ENCODE data around the gene ITGB5. TPM values are rescaled to one million over a fixed set of nuclear protein-coding genes. Genes with fewer than 3 reads are reported as not detected.

The ITGB5 gene
- total and polyA plus RNA-seq, 4 donors, result 16.9 to 66.6 (median 48.0) TPM

DNA sequence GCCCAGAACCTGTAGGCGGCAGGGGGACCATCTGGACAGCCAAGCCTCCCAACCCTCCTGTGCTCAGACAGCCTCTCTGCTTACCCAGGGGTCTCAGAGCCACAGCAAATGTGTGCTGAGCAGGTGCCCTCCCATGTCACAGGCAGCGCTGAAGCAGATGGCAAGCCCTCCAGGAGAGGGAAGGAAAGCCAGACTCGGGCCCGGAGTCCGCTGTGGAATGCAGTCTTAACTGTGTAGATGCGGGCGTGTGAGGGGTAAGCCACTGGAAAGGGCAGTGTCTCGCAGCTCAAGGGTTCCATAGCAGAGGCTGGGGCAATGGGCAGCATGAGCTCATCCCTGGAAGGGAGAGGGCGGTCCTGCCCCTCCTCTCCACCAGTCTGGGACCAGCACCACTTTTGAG, 111.3 kb downstream of the ITGB5 start:
- no peak for TF ChIP-seq RAD21 (IDR thresholded peaks at IDR 0.05)
- no peak for TF ChIP-seq YY1 (IDR thresholded peaks at IDR 0.05)
- TF ChIP-seq, protein P1, sequence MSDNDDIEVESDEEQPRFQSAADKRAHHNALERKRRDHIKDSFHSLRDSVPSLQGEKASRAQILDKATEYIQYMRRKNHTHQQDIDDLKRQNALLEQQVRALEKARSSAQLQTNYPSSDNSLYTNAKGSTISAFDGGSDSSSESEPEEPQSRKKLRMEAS (IDR thresholded peaks at IDR 0.05), result no peak
- no peak for TF ChIP-seq NR2F2 (IDR thresholded peaks at IDR 0.05)
- TF ChIP-seq CTCF (IDR thresholded peaks at IDR 0.05; ENCODE audit: low read depth, low read length, missing input control), result no peak
- TF ChIP-seq FOXA2 (IDR thresholded peaks at IDR 0.05), result no peak
- TF ChIP-seq EGR1 (IDR thresholded peaks at IDR 0.05; ENCODE audit: low read depth in 2 of 2), result no peak
- TF ChIP-seq ZBTB33 (IDR thresholded peaks at IDR 0.05), result no peak
- TF ChIP-seq HNF4G (IDR thresholded peaks at IDR 0.05), result no peak
- TF ChIP-seq GABPA (IDR thresholded peaks at IDR 0.05 in 1 of 2, conservative IDR thresholded peaks at IDR 0.05 in 1 of 2), result no peak
- TF ChIP-seq TAF1 (conservative IDR thresholded peaks at IDR 0.05), result no peak
- no peak for TF ChIP-seq SP1 (IDR thresholded peaks at IDR 0.05)
- TF ChIP-seq ATF3 (IDR thresholded peaks at IDR 0.05), result no peak
- no peak for TF ChIP-seq HNF4A (conservative IDR thresholded peaks at IDR 0.05)
- TF ChIP-seq REST (IDR thresholded peaks at IDR 0.05), result no peak
- Histone ChIP-seq H3K27ac (ENCODE audit: low read depth in 1 of 2, low read length in 2 of 2) (no peak overlapping the region), H3K4me3 (ENCODE audit: low read depth in 1 of 3, low read length in 3 of 3) (no peak overlapping the region), H3K4me1 (ENCODE audit: control insufficient read depth in 4 of 4, insufficient read depth in 4 of 4, low read length in 3 of 4) (peaks cover 0 to 17% (median 12%) of the 10 kb centered on the region in 4 donors), H3K36me3 (ENCODE audit: control insufficient read depth in 4 of 4, insufficient read depth in 3 of 4, low read depth in 1 of 4, low read length in 3 of 4) (peaks cover 0 to 11% (median 5%) of the 10 kb centered on the region in 4 donors), H3K9ac (ENCODE audit: low read depth in 1 of 2, low read length in 2 of 2) (no peak overlapping the region), H3K9me3 (ENCODE audit: control insufficient read depth in 4 of 4, low read length in 3 of 4) (no peaks in the 10 kb centered on the region), H3K27me3 (ENCODE audit: control insufficient read depth in 4 of 4, insufficient read depth in 4 of 4, low read length in 3 of 4) (no peaks in the 10 kb centered on the region)
- WGBS, result 96% methylated on average over 9 of the region's 9 CpGs
- no peak for DNase-seq (ENCODE audit: low spot score)

DNA sequence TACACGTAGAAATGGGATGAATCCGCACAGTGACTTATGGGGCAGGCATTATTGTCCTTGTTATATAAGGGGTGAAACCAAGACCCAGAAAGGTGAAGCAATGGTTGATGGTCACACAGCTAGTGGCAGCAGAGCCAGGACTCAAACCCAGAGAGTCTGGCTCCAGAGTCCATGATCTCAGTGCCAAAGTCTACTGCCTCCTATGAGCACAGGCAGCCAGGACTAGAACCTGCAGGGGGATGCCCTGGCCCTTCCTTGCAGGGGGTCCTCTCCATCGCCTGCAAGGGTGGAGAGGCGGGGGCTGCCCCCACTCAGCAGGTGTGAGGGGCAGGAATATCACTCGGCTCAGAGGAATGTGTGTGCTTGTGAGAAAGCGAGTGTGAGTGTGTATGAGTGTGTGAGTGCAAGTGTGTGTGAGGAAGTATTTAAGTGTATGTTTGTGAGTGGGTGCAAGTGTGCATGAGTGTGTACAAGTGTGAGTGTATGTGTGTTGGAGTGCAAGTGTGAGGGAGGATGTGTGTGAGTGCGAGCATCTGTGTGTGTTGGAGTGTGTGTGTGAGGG, 112.2 kb downstream of the ITGB5 start:
- Histone ChIP-seq H3K4me1 (ENCODE audit: control insufficient read depth in 4 of 4, insufficient read depth in 4 of 4, low read length in 3 of 4) (peaks cover 0 to 14% (median 9%) of the 10 kb centered on the region in 4 donors), H3K27ac (ENCODE audit: low read depth in 1 of 2, low read length in 2 of 2) (no peak overlapping the region), H3K9ac (ENCODE audit: low read depth in 1 of 2, low read length in 2 of 2) (no peak overlapping the region), H3K36me3 (ENCODE audit: control insufficient read depth in 4 of 4, insufficient read depth in 3 of 4, low read depth in 1 of 4, low read length in 3 of 4) (peaks cover 0 to 11% (median 7%) of the 10 kb centered on the region in 4 donors), H3K27me3 (ENCODE audit: control insufficient read depth in 4 of 4, insufficient read depth in 4 of 4, low read length in 3 of 4) (no peaks in the 10 kb centered on the region), H3K4me3 (ENCODE audit: low read depth in 1 of 3, low read length in 3 of 3) (no peak overlapping the region), H3K9me3 (ENCODE audit: control insufficient read depth in 4 of 4, low read length in 3 of 4) (no peaks in the 10 kb centered on the region)
- TF ChIP-seq, protein P1 (IDR thresholded peaks at IDR 0.05), result no peak
- no peak for TF ChIP-seq NR2F2 (IDR thresholded peaks at IDR 0.05)
- TF ChIP-seq JUND (IDR thresholded peaks at IDR 0.05), result no peak
- peak; percentile 41 to 73 for TF ChIP-seq HNF4A (conservative IDR thresholded peaks at IDR 0.05)
- 96% methylated on average over 7 of the region's 7 CpGs for WGBS
- no peak for DNase-seq (ENCODE audit: low spot score)

Measured in liver (tissue), 9 donors.